GM18502 (cell line): Measurements from ENCODE around the gene NINJ2.
"Not testable (repeated sequence)": the region's sequence is repeated elsewhere in the genome, so short reads cannot be mapped to it uniquely, and the experiment has no call there.

Experiments
- ATAC-seq: cut with Tn5 transposase; IDR thresholded peaks from one replicate; pipeline ENCODE4 v1.9.1; 2021; ENCODE audit warnings: mild to moderate bottlenecking; ENCODE audit not compliant: unreplicated experiment, poor library complexity

NINJ2 gene

GRCh38 chr12:663293-663871 lies at the start of gene NINJ2:
TSS of gene NINJ2 (minus strand) at chr12:663445. CDS start at chr12:663360, 85 bp downstream.
- no peak for ATAC-seq

DNA sequence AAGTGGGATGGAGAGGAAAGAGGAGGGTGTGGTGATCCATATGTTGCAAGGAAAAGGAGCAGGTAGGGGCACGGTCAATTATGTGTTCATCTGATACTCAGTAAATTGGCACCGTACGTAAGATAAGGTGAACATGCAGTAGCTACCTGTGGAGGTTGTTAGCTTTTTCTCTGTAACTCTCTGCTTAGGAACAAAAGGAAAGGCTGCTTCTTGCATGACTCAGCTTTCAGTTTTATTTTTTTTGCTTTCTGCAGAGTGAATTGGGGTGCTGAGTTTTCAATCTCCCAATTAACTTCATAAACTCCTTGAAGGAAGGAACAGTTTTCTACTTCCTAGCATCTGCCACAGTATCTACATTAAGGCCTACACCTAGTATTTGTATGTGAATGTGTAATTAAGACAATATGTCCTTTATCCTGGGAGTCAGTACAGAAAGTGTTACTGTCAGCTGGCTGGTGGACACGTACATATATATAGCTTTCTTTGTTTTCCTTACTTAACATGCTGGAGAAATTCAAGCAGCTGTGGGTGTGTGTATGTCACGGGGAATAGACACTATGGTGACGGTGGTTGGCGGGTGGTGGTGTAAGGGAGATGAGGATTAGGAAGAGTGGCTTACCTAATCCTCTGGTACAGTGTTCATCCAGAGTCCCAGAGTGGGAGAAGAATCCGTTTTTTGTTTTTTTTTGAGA lies 49.1 kb upstream of the NINJ2 start:
- ATAC-seq: no peak

DNA sequence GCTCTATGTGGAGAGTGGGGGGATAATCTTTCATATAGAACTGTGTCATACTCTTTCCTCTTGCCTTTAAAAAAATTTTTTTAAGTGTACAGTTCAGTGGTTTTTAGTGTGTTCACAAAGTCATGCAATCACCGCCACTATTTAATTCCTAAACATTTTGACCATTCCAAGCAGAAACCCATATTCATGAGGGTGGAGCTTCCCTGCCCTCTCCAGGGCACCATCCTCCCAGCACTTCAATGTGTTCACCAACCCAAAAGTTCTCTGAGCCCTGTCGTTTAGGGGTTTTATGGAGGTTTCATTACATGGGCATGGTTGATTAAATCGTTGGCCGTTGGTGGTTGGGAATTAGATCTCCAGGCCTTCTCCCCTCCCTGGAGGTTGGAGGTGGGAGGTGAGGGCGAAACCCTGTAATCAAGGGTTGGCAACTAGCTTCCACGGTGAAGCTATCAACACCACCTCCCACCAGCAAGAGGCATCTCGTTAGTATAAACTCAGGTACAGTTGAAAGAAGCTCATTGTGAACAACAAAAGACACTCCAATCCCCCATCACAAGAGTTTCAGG lies 46.3 kb upstream of the NINJ2 start:
- no peak for ATAC-seq

GRCh38 chr12:708084-708483 lies 44.8 kb upstream of the NINJ2 start:
- not testable (repeated sequence) for ATAC-seq

- ATAC-seq: no peak
Measured at GRCh38 chr12:704516-705242, 41.4 kb upstream of the NINJ2 start.

- ATAC-seq: no peak
Measured at GRCh38 chr12:701896-702539, 38.8 kb upstream of the NINJ2 start.

GRCh38 chr12:700016-700415 lies 36.8 kb upstream of the NINJ2 start:
- ATAC-seq: no peak

DNA sequence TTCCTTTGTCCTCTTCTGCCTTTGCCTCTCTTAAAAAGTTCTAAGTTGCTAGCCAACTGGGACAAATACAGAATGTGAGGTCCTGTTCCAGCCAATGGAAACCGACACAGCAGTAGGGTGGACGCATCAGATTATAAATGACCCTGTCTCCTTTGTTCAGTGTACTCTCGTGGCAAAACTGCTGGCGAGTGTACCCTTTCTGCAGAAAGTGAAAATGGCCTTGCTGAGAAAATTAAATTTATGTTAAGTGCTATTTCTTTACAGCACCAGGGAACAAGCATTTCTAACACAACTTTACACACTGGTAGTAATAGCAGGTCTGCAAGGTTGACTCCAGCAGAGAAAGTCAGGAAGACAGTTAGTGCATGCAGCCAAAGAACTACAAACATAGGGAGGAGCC lies 35.0 kb upstream of the NINJ2 start:
- not testable (repeated sequence) for ATAC-seq

DNA sequence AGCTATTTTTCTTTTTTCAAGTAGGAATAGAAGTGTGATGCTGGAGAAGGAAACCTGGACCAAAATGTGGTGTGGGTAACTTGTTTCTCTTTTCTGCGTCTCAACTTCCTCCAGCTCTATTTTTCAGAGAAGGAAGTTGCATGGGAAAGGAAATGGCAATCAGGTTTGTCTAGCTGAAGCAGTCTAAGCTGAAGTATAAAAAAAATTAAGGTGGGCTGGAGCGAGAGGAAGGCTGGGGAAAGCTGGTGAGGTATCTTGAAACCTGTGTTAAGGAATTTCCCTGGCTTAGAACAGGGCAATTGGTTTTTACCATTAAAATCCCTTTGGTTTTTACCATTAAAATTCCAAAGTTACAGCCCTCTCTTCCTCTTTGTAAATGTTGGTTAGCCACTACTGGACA lies 34.2 kb upstream of the NINJ2 start:
- ATAC-seq: no peak

GRCh38 chr12:694734-695503 lies 31.7 kb upstream of the NINJ2 start:
- ATAC-seq: no peak

- no peak for ATAC-seq
Measured at GRCh38 chr12:693934-694533, 30.8 kb upstream of the NINJ2 start.

DNA sequence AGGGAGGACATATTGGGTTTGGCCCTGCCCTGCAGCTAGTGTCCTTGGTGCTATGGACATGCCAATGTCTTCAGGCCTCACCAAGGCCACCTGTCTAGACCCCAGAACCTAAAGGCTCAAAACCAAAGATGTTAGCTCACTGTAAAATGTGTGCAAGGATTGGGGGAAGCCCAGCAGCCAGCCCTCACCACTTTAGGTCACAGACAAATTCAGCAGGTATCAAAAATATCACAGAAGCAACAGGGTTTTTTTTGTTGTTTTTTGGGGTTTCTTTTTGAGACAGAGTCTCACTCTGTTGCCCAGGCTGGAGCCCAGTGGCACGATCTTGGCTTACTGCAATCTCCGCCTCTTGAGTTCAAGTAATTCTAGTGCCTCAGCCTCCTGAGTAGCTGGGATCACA lies 29.0 kb upstream of the NINJ2 start:
- ATAC-seq: no peak

GRCh38 chr12:690466-690865 lies 27.2 kb upstream of the NINJ2 start:
- no peak for ATAC-seq

- ATAC-seq: peak; percentile 79
Measured at GRCh38 chr12:685388-685787, 22.1 kb upstream of the NINJ2 start.

GRCh38 chr12:684416-684815 lies 21.2 kb upstream of the NINJ2 start:
- no peak for ATAC-seq

GRCh38 chr12:681568-682256 lies 18.5 kb upstream of the NINJ2 start:
- ATAC-seq: no peak

DNA sequence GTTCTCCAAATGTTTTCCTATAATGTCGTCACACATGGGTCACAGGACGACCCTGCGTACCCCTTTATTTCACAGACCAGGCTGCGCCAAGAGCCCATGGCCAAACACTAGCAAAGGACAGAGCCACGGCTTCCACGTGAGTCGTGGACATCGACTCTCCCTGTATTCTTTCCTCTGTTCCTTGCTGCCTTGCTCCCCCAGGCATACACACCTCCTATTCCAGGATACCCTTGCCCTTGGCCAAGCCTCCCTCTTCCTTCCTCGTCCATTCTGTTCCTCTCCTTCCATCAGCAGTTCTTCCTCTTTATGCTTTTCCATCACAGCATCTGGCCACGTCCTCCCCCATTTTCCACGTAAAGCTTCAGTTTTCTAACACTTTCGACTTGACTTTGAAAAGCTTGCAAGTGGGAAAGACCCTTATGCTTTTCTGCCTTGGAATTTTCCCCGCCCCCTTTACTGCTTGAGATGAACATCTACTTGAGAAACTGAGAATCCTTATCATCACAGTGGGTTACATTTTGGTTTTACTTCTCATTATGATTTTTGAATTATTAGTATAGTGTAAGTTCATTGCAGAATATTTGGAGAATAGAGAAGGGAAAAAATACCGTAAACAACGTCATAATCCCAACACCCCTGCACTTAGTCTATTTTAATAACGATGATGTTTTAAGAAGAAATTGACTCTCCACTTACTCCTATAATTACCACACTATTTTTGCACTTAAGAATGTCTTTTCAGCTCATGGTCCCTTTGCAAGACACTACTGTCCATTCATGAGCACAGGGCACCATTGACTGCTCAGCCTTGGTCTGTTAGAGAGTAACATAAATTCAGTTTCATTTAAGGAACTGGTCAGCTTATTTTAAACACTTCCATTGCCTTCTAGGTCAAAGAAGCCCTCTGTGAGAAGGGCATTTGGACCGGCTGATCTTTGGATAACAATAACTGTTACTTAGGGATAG lies 15.8 kb upstream of the NINJ2 start:
- no peak for ATAC-seq

- no peak for ATAC-seq
Measured at GRCh38 chr12:675562-675961, 12.3 kb upstream of the NINJ2 start.
